Esophagus squamous epithelium (tissue), 5 donors: ENCODE results near the gene NUDT15. TPM values are rescaled to one million over a fixed set of nuclear protein-coding genes. Genes with fewer than 3 reads are reported as not detected.
A peak's percentile ranks its signal among the peaks of the same experiment; 100 is the strongest.

ENCODE experiments used
- DNase-seq: peaks from one replicate; lab custom pipeline; 2025; lab: John Stamatoyannopoulos, UW
- H3K27ac ChIP-seq, 4 donors: fragments of 200-600 bp; sonication (generic); one replicate each; pipeline ENCODE4 v1.5.1; 2016 to 2019; ENCODE audit warnings: mild to moderate bottlenecking in 1 of 4
- H3K27me3 ChIP-seq, 4 donors: fragments of 200-600 bp; sonication (generic); 1 replicate in 3 of 4; 2 replicates in 1 of 4; pipeline versions ENCODE4 v1.5.1 to v1.6.0; 2017 to 2021; ENCODE audit warnings: antibody characterized with exemption in 1 of 4
- H3K36me3 ChIP-seq, 3 donors: fragments of 200-600 bp; sonication (generic); one replicate each; pipeline ENCODE4 v1.5.1; 2016 to 2019
- H3K4me1 ChIP-seq, 3 donors: fragments of 200-600 bp; sonication (generic); one replicate each; pipeline ENCODE4 v1.5.1; 2017 to 2019
- H3K4me3 ChIP-seq, 4 donors: fragments of 200-600 bp; sonication (generic); 1 replicate in 3 of 4; 2 replicates in 1 of 4; pipeline ENCODE4 v1.5.1; 2016 to 2019; ENCODE audit warnings: mild to moderate bottlenecking in 2 of 4, moderate library complexity in 1 of 4
- H3K9me3 ChIP-seq, 3 donors: fragments of 200-600 bp; sonication (generic); one replicate each; pipeline ENCODE4 v1.5.1; 2016 to 2019
- CTCF ChIP-seq, 6 experiments: fragments of 450-650 bp in 4 of 6; fragments of 200-600 bp in 2 of 6; sonication (generic) in 2 of 6; IDR thresholded peaks; one replicate each; pipeline ENCODE4 v1.5.1; 2016 to 2019; ENCODE audit warnings: antibody characterized with exemption in 6 of 6, mild to moderate bottlenecking in 4 of 6, moderate library complexity in 4 of 6
- POLR2A ChIP-seq, 4 donors: fragments of 450-650 bp; IDR thresholded peaks; one replicate each; pipeline ENCODE4 v1.6.1; 2017; ENCODE audit warnings: antibody characterized with exemption in 4 of 4, mild to moderate bottlenecking in 4 of 4, moderate library complexity in 3 of 4
- WGBS, 2 donors: methylation state at CpG; one replicate each; pipeline ENCODE4 v1.1.5; 2018; 5-methylcytosine and 5-hydroxymethylcytosine counted together
- intact Hi-C: fragments of 100-400 bp; cut with DNase I; formaldehyde crosslinking; loops from one replicate; pipeline ENCODE4 v1.15.0; 2022
- total RNA-seq, 4 donors: library from RNA; depleted of rRNA; stranded (reverse); fragments of >200 nt; gene quantifications; one replicate each; pipeline ENCODE4 v1.1.0, GENCODE V29; 2016
- donor health status: DM: yes; HTN: yes; CAD: no.

The NUDT15 gene
- total RNA-seq, result 10 to 100 TPM in 3 of 4 donors, 1 to 10 TPM in 1; 7.2 to 31.9 (median 18.5) TPM

DNA sequence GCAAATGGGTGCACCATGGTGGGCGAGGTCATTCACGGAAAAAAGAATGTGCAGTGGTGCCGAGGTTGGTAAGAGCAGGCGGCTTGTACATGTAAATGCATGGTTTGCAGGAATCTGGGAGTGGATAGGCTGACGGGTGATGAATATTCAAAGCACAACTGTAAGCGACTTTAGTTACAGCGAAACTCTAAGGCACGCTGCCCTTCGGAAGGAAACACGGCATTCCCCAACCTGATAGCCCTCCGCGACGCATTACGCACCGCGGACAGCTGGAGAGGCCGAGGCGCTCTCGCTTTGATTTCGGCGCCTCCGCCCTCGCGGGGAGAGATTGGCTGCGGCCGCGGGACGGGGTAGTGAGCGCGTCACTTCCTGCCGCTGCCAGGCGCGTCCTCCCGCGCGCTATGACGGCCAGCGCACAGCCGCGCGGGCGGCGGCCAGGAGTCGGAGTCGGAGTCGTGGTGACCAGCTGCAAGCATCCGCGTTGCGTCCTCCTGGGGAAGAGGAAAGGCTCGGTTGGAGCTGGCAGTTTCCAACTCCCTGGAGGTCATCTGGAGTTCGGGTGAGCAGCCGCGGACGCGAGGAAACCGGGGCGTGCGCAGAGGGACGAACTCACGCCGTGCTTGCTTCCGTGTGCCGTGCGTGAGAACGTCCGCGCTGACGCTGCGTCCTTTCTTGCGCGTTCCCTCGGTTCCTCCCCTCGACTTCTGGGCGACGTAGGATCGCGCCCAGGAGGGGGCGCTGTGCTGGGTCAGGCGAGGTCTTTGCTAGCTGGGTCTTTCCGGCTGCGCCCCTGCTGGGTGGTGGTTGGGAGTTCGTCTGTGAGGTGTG is at the start of gene NUDT15:
NUDT15 (plus strand) TSS at position 381 of the 828 bp plus-strand sequence; CDS start at position 402, 21 bp downstream.
- H3K4me3 ChIP-seq, result peak within 1 kb of the TSS; percentile 61 to 84 (median 67)
- peaks cover 0 to 36% (median 14%) of the 10 kb centered on the region in 3 donors for H3K4me1 ChIP-seq
- TF ChIP-seq CTCF (IDR thresholded peaks at IDR 0.05) (peak; percentile 94 to 99 (median 97)), POLR2A (IDR thresholded peaks at IDR 0.05) (peak in 2 of 4 donors; percentile 86 to 90)
- WGBS, 2 donors, result 0% methylated on average over 15 to 21 of the region's 82 CpGs
- H3K9me3 ChIP-seq, result no peaks in the 10 kb centered on the region
- intact Hi-C loops, result no loop called here
- H3K27ac ChIP-seq, result peak within 1 kb of the TSS; percentile 95 to 98 (median 96)
- peak; percentile 75 for DNase-seq
- H3K27me3 ChIP-seq, result no peaks in the 10 kb centered on the region
- peaks cover 0 to 22% (median 0%) of the 10 kb centered on the region in 3 donors for H3K36me3 ChIP-seq

- Histone ChIP-seq H3K36me3 (peaks cover 0 to 90% (median 5%) of the 10 kb centered on the region in 3 donors), H3K27me3 (no peaks in the 10 kb centered on the region), H3K4me3 (no peak overlapping the region), H3K4me1 (no peaks in the 10 kb centered on the region), H3K9me3 (no peaks in the 10 kb centered on the region), H3K27ac (no peak overlapping the region)
- TF ChIP-seq POLR2A (IDR thresholded peaks at IDR 0.05) (no peak), CTCF (IDR thresholded peaks at IDR 0.05) (no peak)
- WGBS, 2 donors, result 87 to 100% methylated on average over 1 of the region's 1 CpG
- DNase-seq, result no peak
- intact Hi-C loops, result no loop called here
These were observed 47.1 kb upstream of the NUDT15 start for GRCh38 chr13:47990427-47990826.

- no peaks in the 10 kb centered on the region for H3K9me3 ChIP-seq
- H3K27ac ChIP-seq, result no peak overlapping the region
- no peaks in the 10 kb centered on the region for H3K4me1 ChIP-seq
- TF ChIP-seq POLR2A (IDR thresholded peaks at IDR 0.05) (no peak), CTCF (IDR thresholded peaks at IDR 0.05) (no peak)
- no peak for DNase-seq
- 92 to 98% methylated on average over 2 of the region's 2 CpGs for WGBS, 2 donors
- intact Hi-C loops, result no loop called here
- H3K36me3 ChIP-seq, result peaks cover 0 to 90% (median 6%) of the 10 kb centered on the region in 3 donors
- H3K27me3 ChIP-seq, result no peaks in the 10 kb centered on the region
- no peak overlapping the region for H3K4me3 ChIP-seq
These were observed 46.5 kb upstream of the NUDT15 start for GRCh38 chr13:47990920-47991466.

- WGBS, 2 donors, result 88 to 95% methylated on average over 4 of the region's 4 CpGs
These were observed 45.7 kb upstream of the NUDT15 start for GRCh38 chr13:47991859-47992258.

More at GRCh38 chr13:47991859-47992258, 45.7 kb upstream of the NUDT15 start:
- Histone ChIP-seq H3K36me3 (peaks cover 0 to 90% (median 14%) of the 10 kb centered on the region in 3 donors), H3K9me3 (no peaks in the 10 kb centered on the region), H3K4me3 (no peak overlapping the region), H3K4me1 (no peaks in the 10 kb centered on the region), H3K27me3 (no peaks in the 10 kb centered on the region), H3K27ac (no peak overlapping the region)
- TF ChIP-seq POLR2A (IDR thresholded peaks at IDR 0.05) (no peak), CTCF (IDR thresholded peaks at IDR 0.05) (no peak)
- intact Hi-C loops, result no loop called here
- no peak for DNase-seq
